SU-DHL-6 (cell line): ENCODE data around the gene ESYT2.

Experiments
- H2AFZ ChIP-seq: fragments of 200-600 bp; sonication (generic); 2 replicates; pipeline ENCODE4 v1.6.1; 2014; ENCODE audit warnings: low read depth, mild to moderate bottlenecking, moderate library complexity, mixed read lengths, antibody characterized with exemption, low read length; ENCODE audit not compliant: severe bottlenecking
- H3F3A ChIP-seq: fragments of 200-600 bp; shearing (Covaris generic); 2 replicates; pipeline ENCODE4 v1.6.0; 2016; ENCODE audit warnings: antibody characterized with exemption, mild to moderate bottlenecking; ENCODE audit not compliant: insufficient read depth
- H3K27ac ChIP-seq: fragments of 200-600 bp; sonication (generic); 2 replicates; pipeline ENCODE4 v1.5.1; 2016; ENCODE audit warnings: low read depth, mild to moderate bottlenecking, low read length, moderate library complexity, mixed read lengths
- H3K27me3 ChIP-seq: fragments of 200-600 bp; sonication (generic), shearing (Covaris generic); 2 replicates; pipeline ENCODE4 v1.6.0; 2014; ENCODE audit warnings: mild to moderate bottlenecking, low read length
- H3K36me3 ChIP-seq: fragments of 200-600 bp; sonication (generic); 2 replicates; pipeline ENCODE4 v1.6.1; 2014; ENCODE audit warnings: mild to moderate bottlenecking, low read length, mixed read lengths
- H3K4me2 ChIP-seq: fragments of 300-600, 200-600 bp; shearing (Covaris generic), sonication (generic); 2 replicates; pipeline ENCODE4 v1.6.0; 2014; ENCODE audit warnings: low read length, low read depth, mild to moderate bottlenecking; ENCODE audit not compliant: poor library complexity, severe bottlenecking
- H3K4me3 ChIP-seq: fragments of 200-600 bp; sonication (generic); 2 replicates; pipeline ENCODE4 v1.5.1; 2014; ENCODE audit warnings: antibody characterized with exemption, low read length, mild to moderate bottlenecking, mixed read lengths; ENCODE audit not compliant: insufficient read depth, poor library complexity, severe bottlenecking
- H3K79me2 ChIP-seq: fragments of 200-600 bp; sonication (generic); 2 replicates; pipeline ENCODE4 v1.6.1; 2014; ENCODE audit warnings: mild to moderate bottlenecking, low read length, moderate library complexity; ENCODE audit not compliant: insufficient read depth
- H3K9ac ChIP-seq: fragments of 200-600 bp; sonication (generic); 2 replicates; pipeline ENCODE4 v1.7.0; 2014; ENCODE audit warnings: mild to moderate bottlenecking, low read length
- H3K9me2 ChIP-seq: fragments of 200-600 bp; sonication (generic); replicated peaks from 2 replicates; pipeline ENCODE4 v1.6.1; 2014; ENCODE audit warnings: low read length; ENCODE audit not compliant: insufficient read depth
- H3K9me3 ChIP-seq: fragments of 200-600 bp; sonication (generic); 2 replicates; pipeline ENCODE4 v1.6.1; 2014; ENCODE audit warnings: low read length, mixed read lengths; ENCODE audit not compliant: insufficient read depth
- H4K20me1 ChIP-seq: fragments of 200-600 bp; sonication (generic); 2 replicates; pipeline ENCODE4 v1.6.1; 2014; ENCODE audit warnings: low read depth, mild to moderate bottlenecking, antibody characterized with exemption, low read length, moderate library complexity, mixed read lengths
- CTCF ChIP-seq: fragments of 200-600 bp; sonication (generic); IDR thresholded peaks from one replicate; pipeline ENCODE4 v1.5.1; 2017; ENCODE audit warnings: antibody characterized with exemption, mild to moderate bottlenecking, low read length, moderate library complexity; ENCODE audit not compliant: insufficient read depth, poor library complexity, severe bottlenecking
- EZH2phosphoT487 ChIP-seq: fragments of 200-600 bp; sonication (generic), shearing (Covaris generic); conservative IDR thresholded peaks from 2 replicates; pipeline ENCODE4 v1.6.1; 2018; ENCODE audit warnings: mild to moderate bottlenecking, antibody characterized with exemption, low read length, moderate library complexity, mixed read lengths

Gene ESYT2

GRCh38 chr7:158723266-158723665 is 106.0 kb downstream of the ESYT2 start:
- no peaks in the 10 kb centered on the region for H3K9me3 ChIP-seq
- H3K4me3 ChIP-seq = no peak overlapping the region
- H3K27me3 ChIP-seq = no peaks in the 10 kb centered on the region
- H2AFZ ChIP-seq = no peak overlapping the region
- H3K36me3 ChIP-seq = no peaks in the 10 kb centered on the region
- no peak overlapping the region for H3K4me2 ChIP-seq
- H3K9ac ChIP-seq = no peak overlapping the region
- H4K20me1 ChIP-seq = no peaks in the 10 kb centered on the region
- no peak overlapping the region for H3K27ac ChIP-seq
- H3F3A ChIP-seq = no peaks in the 10 kb centered on the region
- no peaks in the 10 kb centered on the region for H3K9me2 ChIP-seq
- no peaks in the 10 kb centered on the region for H3K79me2 ChIP-seq
- no peak for TF ChIP-seq CTCF
- no peak for TF ChIP-seq EZH2phosphoT487

DNA sequence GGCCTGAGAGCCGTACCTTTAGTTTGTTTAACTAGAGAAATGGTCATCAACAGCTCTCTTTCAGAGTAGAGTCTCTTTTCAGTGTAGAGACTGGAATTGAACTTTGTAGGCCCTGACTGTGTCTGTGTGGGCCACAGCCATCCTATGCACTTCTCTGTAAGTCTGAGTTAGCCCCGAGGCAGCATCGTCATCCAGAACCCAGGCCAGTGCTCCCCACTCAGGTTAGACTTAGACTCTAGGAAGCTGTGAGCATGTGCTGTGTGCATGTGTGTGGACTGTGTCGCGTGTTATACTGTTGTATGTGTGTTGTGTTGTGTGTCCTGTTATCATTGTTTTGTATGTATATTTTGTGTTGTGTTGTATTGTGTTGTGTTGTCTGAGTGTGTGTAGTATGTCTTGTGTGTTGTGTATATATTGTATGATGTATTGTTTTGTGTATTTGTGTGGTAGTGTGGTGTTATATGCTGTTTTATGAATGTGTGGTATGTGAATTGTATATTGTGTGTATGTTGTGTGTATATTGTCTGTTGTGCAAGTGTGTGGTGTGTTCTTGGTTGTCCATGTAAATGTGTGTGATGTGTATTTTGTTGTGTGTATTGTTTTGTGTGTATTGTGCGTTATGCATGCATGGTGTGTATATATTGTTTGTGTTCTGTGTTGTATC is 106.6 kb downstream of the ESYT2 start:
- Histone ChIP-seq H4K20me1 (no peaks in the 10 kb centered on the region), H3K4me3 (no peak overlapping the region), H3K9me3 (no peaks in the 10 kb centered on the region), H3K4me2 (no peak overlapping the region), H3K9me2 (no peaks in the 10 kb centered on the region), H3F3A (no peaks in the 10 kb centered on the region), H3K27me3 (no peaks in the 10 kb centered on the region), H3K9ac (no peak overlapping the region), H3K36me3 (no peaks in the 10 kb centered on the region), H3K27ac (no peak overlapping the region), H2AFZ (no peak overlapping the region), H3K79me2 (no peaks in the 10 kb centered on the region)
- TF ChIP-seq CTCF (no peak), EZH2phosphoT487 (no peak)

GRCh38 chr7:158720112-158720511 is 109.2 kb downstream of the ESYT2 start:
- Histone ChIP-seq H3K9me2 (no peaks in the 10 kb centered on the region), H3K36me3 (no peaks in the 10 kb centered on the region), H3K79me2 (no peaks in the 10 kb centered on the region), H3K27ac (no peak overlapping the region), H3K4me3 (no peak overlapping the region), H3F3A (no peaks in the 10 kb centered on the region), H4K20me1 (no peaks in the 10 kb centered on the region), H2AFZ (no peak overlapping the region), H3K4me2 (no peak overlapping the region), H3K9ac (no peak overlapping the region), H3K27me3 (no peaks in the 10 kb centered on the region), H3K9me3 (no peaks in the 10 kb centered on the region)
- no peak for TF ChIP-seq CTCF
- no peak for TF ChIP-seq EZH2phosphoT487
